Stimulated activated effector memory CD8-positive, alpha-beta T cell treated with anti-CD3 and anti-CD28 coated beads, Interleukin-12 subunit alpha, Interleukin-12 subunit beta, amount 100 ng/mL, for 72 hours (primary cell): ENCODE results near the gene CIITA.

Experiments used
- ATAC-seq: fragments of 150-1000 bp; cut with Tn5 transposase; 2 replicates; pipeline ENCODE4 v1.10.0; 2021
- DNase-seq, 2 donors: peaks; one replicate each; pipeline ENCODE4 v3.0.0; 2021 to 2022; ENCODE audit warnings: low spot score in 2 of 2
- H3K27ac Mint-ChIP-seq: one replicate; pipeline ENCODE4 v1.8.0; 2022; ENCODE audit warnings: mild to moderate bottlenecking, mixed read lengths
- H3K36me3 Mint-ChIP-seq: one replicate; pipeline ENCODE4 v1.8.0; 2022; ENCODE audit warnings: mild to moderate bottlenecking, mixed read lengths
- H3K4me1 Mint-ChIP-seq: one replicate; pipeline ENCODE4 v1.8.0; 2022; ENCODE audit warnings: mixed read lengths
- H3K4me3 Mint-ChIP-seq: one replicate; pipeline ENCODE4 v1.8.0; 2022; ENCODE audit warnings: mild to moderate bottlenecking, mixed read lengths
- H3K9me3 Mint-ChIP-seq: one replicate; pipeline ENCODE4 v1.8.0; 2022; ENCODE audit warnings: mixed read lengths

CIITA gene

DNA sequence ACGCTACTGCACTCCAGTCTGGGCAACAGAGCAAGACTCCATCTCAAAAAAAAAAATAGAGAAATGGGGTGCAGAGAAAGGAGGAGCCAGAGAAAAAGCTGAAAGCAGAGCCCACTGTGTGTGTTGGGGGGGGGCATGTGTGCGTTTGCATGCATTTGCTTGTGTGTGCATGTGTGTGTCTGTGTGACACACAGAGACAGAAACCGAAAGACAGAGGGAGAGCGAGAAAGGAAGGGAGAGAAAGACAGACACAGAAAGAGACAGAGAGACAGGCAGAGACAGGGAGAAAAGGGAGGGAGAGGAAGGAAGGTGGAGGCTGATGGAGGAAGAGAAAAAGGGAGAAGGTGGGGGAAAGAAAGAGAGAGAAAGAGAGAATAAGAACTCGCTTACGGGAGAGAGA, 9.8 kb upstream of the CIITA start:
- Mint-ChIP-seq H3K4me3 (no peak overlapping the region), H3K36me3 (peaks cover 11% of the 10 kb centered on the region)

GRCh38 chr16:10868104-10868595, 8.9 kb upstream of the CIITA start:
- H3K9me3 Mint-ChIP-seq = no peaks in the 10 kb centered on the region
- peak overlapping the region; percentile 67 for H3K27ac Mint-ChIP-seq
- ATAC-seq = no peak
- H3K4me1 Mint-ChIP-seq = peaks cover 65% of the 10 kb centered on the region
- peaks cover 11% of the 10 kb centered on the region for H3K36me3 Mint-ChIP-seq
- peak overlapping the region; percentile 63 for H3K4me3 Mint-ChIP-seq
- no peak for DNase-seq

More for the DNA sequence above, 9.8 kb upstream of the CIITA start:
- Mint-ChIP-seq H3K4me1 (peaks cover 65% of the 10 kb centered on the region), H3K9me3 (no peaks in the 10 kb centered on the region), H3K27ac (no peak overlapping the region)
- DNase-seq (no peak), ATAC-seq (no peak)

DNA sequence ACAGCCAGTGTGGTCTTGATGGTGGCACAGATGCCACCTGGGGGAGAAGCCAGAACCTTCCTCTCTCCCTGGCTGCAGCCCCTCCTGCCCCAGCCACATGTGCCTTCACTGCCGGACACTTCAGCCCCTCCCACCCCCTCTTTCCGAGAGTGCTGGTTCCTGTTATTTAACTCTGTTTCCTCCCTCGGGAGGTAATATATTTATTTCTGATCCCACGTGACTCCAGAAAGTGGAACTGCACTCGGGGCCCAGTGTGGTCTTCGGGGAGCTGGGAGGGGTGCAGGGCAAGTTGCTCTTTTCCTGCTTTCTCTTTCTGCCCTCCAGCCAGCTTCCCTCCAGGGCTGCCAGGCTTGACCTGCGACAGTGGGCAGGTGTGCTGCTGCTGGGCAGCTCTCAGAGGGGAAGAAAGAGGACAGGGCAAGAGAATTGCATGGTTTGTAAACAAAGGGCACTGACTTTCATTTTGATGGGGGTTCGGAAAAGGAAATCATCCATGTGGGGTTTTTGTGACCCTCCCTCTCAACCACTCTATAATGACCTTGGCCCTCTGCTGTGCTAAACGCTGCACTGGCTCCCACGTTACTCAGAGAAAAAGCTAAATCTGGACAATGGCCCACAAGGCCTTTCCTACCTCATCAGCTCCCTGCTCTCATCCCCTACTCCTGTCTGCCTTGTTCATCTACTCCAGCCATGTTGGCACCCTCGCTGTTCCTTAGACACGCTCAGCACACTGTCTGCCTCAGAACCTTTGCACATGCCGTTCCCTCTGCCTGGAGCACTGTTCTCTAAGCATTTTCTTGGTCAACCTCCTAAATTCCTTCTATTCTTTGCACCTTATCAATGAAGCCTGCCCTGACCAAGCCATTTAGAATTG, 8.2 kb upstream of the CIITA start:
- DNase-seq (no peak), ATAC-seq (no peak)
- Mint-ChIP-seq H3K36me3 (peaks cover 11% of the 10 kb centered on the region), H3K4me3 (peak overlapping the region; percentile 63), H3K27ac (peak overlapping the region; percentile 94), H3K4me1 (peaks cover 63% of the 10 kb centered on the region), H3K9me3 (no peaks in the 10 kb centered on the region)

DNA sequence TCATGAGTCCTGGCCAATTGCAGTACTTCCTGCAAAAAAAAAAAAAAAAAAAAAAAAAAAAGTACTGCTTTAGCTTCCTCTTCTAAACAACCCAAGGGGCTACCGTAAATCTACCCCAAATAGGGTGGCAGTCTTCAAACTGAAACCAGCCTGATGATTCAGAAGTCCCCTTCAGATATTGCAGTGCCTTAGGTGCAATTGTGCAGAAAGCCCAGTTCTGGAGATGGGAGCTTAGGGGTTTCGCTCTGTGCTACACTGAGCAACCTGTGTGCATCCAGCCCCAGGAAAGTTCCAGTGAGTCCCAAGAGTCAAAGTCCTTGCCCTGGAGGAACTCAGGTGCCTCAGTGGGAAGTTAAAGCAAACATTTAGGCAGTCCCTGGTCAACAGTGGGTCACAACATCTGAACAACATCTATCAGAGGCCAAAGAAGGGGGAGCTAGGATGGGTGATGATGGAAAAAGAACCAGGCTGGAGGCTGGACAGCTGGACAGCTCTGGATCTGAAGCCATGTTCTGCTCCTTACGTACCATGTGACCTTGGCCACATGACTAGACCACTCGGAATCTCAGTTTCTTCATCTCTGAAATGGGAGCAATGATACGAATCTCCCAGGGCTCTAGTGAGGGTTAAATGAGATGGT, 6.7 kb upstream of the CIITA start:
- Mint-ChIP-seq H3K36me3 (peaks cover 21% of the 10 kb centered on the region), H3K27ac (peak overlapping the region; percentile 94), H3K9me3 (no peaks in the 10 kb centered on the region), H3K4me3 (peak overlapping the region; percentile 63), H3K4me1 (peaks cover 75% of the 10 kb centered on the region)
- DNase-seq (peak in 1 of 2 donors; percentile 80), ATAC-seq (peak; percentile 68)

DNA sequence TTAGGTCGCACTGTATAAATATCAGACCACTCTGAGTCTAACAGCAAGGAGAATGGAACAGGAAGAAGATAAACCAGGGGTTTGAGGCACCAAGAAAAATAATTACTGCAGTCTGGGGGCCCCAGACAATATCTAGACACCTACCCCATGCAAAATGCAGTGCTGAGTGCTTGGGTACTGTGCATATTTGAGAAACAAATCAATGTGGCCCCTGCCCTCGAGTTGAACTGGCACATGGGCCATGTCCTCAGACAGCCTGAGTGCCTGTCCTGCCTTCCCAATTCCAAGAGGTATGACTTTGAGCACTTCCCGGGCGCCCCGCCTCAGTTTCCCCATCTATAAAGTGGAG, 6.2 kb upstream of the CIITA start:
- peak overlapping the region; percentile 94 for H3K27ac Mint-ChIP-seq
- peaks cover 81% of the 10 kb centered on the region for H3K4me1 Mint-ChIP-seq

DNA sequence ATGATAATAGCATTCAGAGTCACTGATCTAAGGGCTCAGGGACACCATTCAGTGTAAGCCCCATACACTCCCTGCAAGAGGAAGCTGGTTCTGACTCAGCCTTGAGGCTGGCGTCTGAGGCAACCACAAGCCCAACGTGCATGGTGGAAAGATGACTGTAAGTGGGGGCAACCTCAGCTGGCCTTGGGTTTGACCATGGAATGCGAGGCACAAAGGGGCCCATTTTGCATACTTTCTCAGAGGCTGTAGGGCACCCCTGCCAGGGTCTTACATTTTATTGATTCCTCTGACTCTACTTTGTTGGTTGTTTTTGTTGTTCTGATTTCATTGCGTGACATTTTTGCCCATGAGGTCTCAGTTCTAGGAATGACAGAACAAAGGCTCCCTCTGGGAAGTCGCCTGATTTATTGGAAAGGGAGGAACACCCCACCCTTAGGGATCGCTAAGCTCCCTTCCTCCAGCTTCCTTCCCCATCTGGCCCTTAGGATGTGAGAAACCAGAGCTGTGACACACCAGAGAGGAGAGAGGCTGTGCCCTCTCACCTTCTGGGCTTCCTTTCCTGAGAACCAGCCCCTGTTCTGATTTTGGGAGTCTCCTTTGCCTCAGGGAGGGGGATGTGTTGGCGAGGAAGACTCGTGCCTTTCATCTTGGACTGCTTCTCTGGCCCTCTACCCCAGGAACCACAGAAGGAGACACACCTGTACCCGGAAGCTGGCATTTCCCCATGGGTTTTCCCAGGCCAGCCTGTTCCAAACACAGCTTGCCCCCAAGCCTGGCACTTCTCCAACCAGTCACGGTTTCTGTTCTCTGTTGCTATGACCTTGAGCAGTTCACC, 5.6 kb upstream of the CIITA start:
- ATAC-seq (peak; percentile 90), DNase-seq (peak; percentile 62 to 88)
- peaks cover 86% of the 10 kb centered on the region for H3K4me1 Mint-ChIP-seq
- H3K27ac Mint-ChIP-seq = peak overlapping the region; percentile 94
- peaks cover 22% of the 10 kb centered on the region for H3K36me3 Mint-ChIP-seq
- H3K4me3 Mint-ChIP-seq = peak overlapping the region; percentile 63
- no peaks in the 10 kb centered on the region for H3K9me3 Mint-ChIP-seq

More for the DNA sequence above, 6.2 kb upstream of the CIITA start:
- no peak for DNase-seq
- peaks cover 22% of the 10 kb centered on the region for H3K36me3 Mint-ChIP-seq
- peak overlapping the region; percentile 63 for H3K4me3 Mint-ChIP-seq
- no peaks in the 10 kb centered on the region for H3K9me3 Mint-ChIP-seq
- peak; percentile 1 for ATAC-seq

GRCh38 chr16:10876315-10876714, 687 bp upstream of the CIITA start:
- peak overlapping the region; percentile 95 for H3K4me3 Mint-ChIP-seq
- peaks cover 77% of the 10 kb centered on the region for H3K4me1 Mint-ChIP-seq
- DNase-seq = no peak
- no peak for ATAC-seq
- H3K27ac Mint-ChIP-seq = peak overlapping the region; percentile 93
- H3K9me3 Mint-ChIP-seq = no peaks in the 10 kb centered on the region
- H3K36me3 Mint-ChIP-seq = peaks cover 37% of the 10 kb centered on the region

DNA sequence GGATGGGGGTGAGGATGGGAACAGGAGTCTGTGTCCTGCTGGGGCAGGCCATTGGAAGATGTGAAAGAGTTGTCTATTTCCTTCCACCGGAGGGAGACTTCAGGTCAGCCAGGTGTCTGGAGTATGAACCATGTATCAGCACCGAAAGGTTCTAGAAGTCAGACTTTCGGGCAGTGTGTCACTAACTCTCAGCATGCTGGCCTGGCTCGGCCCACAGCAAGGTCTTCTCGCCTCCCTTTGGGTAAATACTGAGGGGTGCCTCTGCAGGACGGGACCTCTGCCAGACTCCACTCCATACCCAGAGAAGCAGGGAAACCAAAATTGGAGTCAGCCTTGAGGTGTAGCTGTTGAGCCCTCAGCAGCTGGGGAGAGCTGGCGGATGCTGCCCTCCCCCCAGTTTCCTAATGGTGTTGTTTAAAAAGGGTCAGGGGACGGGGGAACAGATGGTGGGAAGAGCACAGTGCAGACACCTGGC, 507 bp downstream of the CIITA start:
- no peak for ATAC-seq
- DNase-seq = no peak
- H3K27ac Mint-ChIP-seq = peak overlapping the region; percentile 93
- H3K4me3 Mint-ChIP-seq = peak overlapping the region; percentile 95
- no peaks in the 10 kb centered on the region for H3K9me3 Mint-ChIP-seq
- H3K36me3 Mint-ChIP-seq = peaks cover 43% of the 10 kb centered on the region
- H3K4me1 Mint-ChIP-seq = peaks cover 74% of the 10 kb centered on the region

GRCh38 chr16:10878328-10878643, 1.3 kb downstream of the CIITA start:
- Mint-ChIP-seq H3K9me3 (no peaks in the 10 kb centered on the region), H3K36me3 (peaks cover 43% of the 10 kb centered on the region), H3K4me1 (peaks cover 70% of the 10 kb centered on the region), H3K27ac (peak overlapping the region; percentile 93), H3K4me3 (peak overlapping the region; percentile 95)
- ATAC-seq (no peak), DNase-seq (no peak)

DNA sequence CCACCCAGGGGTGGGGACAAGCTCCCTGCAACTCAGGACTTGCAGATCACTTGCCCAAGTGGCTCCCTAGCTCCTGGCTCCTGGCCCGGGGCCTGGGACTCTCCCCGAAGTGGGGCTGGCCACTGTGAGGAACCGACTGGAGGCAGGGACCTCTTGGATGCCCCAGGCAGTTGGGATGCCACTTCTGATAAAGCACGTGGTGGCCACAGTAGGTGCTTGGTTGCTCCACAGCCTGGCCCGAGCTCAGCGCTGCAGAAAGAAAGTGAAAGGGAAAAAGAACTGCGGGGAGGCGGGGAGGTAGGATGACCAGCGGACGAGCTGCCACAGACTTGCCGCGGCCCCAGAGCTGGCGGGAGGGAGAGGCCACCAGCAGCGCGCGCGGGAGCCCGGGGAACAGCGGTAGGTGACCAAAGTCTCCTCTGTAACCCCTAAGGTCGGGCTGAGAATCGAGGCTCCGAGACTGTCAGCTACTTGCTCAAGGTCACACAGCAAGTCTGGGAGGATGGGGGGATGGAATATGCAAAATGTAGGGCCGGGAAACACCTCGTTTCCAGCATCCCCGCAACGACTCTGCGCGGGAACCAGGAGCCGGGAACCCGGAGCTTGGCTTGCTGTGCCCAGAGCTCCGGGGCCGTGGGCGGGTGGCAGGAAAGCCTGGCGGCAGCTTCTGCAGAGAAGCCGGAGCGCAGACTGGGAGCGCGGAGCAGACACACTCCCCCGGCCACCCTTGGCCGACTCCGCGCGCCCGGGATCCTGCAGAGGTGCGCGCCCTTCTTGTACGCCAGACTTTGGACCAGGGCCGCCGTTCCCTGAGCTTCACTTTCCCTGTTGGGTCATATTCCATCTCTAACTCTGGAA, 1.9 kb downstream of the CIITA start:
- Mint-ChIP-seq H3K4me3 (peak overlapping the region; percentile 95), H3K9me3 (no peaks in the 10 kb centered on the region), H3K27ac (peak overlapping the region; percentile 93), H3K4me1 (peaks cover 70% of the 10 kb centered on the region), H3K36me3 (peaks cover 43% of the 10 kb centered on the region)
- ATAC-seq (no peak), DNase-seq (peak in 1 of 2 donors; percentile 76)

GRCh38 chr16:10879681-10880589, 2.9 kb downstream of the CIITA start:
- peaks cover 36% of the 10 kb centered on the region for H3K36me3 Mint-ChIP-seq
- H3K9me3 Mint-ChIP-seq = no peaks in the 10 kb centered on the region
- DNase-seq (no peak), ATAC-seq (no peak)
- peak overlapping the region; percentile 95 for H3K4me3 Mint-ChIP-seq
- H3K4me1 Mint-ChIP-seq = peaks cover 68% of the 10 kb centered on the region
- H3K27ac Mint-ChIP-seq = peak overlapping the region; percentile 93

DNA sequence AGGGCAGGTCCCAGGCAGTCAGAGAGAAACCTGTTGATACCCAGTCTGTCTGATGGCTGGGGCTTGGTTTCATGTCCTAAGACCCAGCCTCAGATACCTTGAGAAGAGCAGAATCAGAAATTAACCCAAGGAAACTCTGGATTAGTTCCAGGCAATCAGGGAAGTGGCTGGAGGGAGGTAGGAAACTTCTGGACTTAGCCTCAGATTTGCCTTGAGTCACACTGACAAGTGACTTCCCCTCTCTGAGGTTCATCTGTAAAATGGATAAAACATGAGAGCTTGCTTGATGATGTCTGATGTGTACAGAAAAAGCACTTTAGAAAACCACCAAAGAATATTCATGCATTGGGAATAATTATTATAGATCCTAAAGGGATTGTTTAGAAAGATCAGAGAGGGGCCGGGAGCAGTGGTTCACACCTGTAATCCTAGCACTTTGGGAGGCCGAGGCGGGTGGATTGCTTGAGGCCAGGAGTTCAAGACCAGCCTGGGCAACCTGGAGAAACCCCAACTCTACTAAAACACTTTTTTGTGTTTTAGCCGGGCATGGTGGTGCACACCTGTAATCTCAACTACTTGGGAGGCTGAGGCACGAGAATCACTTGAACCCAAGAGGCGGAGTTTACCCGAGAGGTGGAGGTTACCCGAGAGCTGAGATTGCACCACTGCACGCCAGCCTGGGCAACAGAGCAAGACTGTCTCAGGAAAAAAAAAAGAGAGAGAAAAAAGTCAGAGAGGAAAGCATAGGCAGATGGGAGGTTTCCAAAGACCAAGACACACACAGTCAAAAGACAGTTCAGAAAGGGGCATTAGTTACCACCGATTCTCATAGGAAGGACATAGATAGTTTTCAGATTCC, 3.8 kb downstream of the CIITA start:
- peak overlapping the region; percentile 95 for H3K4me3 Mint-ChIP-seq
- H3K36me3 Mint-ChIP-seq = peaks cover 33% of the 10 kb centered on the region
- DNase-seq (no peak), ATAC-seq (no peak)
- H3K4me1 Mint-ChIP-seq = peaks cover 68% of the 10 kb centered on the region
- H3K27ac Mint-ChIP-seq = peak overlapping the region; percentile 24
- H3K9me3 Mint-ChIP-seq = no peaks in the 10 kb centered on the region

DNA sequence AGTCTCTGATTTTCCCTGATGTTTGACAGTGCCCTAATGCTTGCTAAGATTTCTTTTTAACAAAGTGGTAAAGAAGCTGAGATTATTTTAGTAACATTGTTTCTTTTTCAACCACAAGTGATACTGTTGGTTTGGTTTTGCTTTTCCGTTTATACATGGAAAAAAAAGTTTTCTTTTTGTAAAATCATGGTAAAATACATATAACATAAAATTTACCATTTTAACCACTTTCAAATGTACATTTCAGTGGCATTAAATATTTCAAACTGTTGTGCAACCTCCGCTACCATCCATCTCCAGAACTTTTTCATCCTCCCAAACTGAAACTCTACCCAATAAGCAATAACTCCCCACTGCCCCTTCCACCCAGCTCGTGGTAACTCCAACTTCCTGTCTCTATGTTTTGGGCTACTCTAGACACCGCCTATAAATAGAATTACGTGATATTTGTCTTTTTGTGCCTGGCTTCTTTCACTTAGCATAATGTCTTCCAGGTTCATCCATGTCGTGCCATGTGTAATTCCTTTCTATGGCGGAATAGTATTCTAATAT, 4.6 kb downstream of the CIITA start:
- H3K36me3 Mint-ChIP-seq = peaks cover 33% of the 10 kb centered on the region
- DNase-seq = no peak
- peak overlapping the region; percentile 24 for H3K27ac Mint-ChIP-seq
- H3K4me3 Mint-ChIP-seq = peak overlapping the region; percentile 95
- H3K9me3 Mint-ChIP-seq = no peaks in the 10 kb centered on the region
- no peak for ATAC-seq
- H3K4me1 Mint-ChIP-seq = peaks cover 68% of the 10 kb centered on the region
